GM23248 (cell line): ENCODE data around the gene GUCA2A. TPM values are rescaled to one million over a fixed set of nuclear protein-coding genes. Genes with fewer than 3 reads are reported as not detected.

ENCODE experiments used
- DNase-seq: peaks from one replicate; pipeline ENCODE4 v3.0.0-alpha.2; 2015
- H2AFZ ChIP-seq: fragments of 200-600 bp; sonication (generic); 2 replicates; pipeline ENCODE4 v1.6.1; 2016; ENCODE audit warnings: antibody characterized with exemption
- H3F3A ChIP-seq: fragments of 200-600 bp; sonication (generic); 2 replicates; pipeline ENCODE4 v1.6.1; 2016; ENCODE audit warnings: mild to moderate bottlenecking, antibody characterized with exemption, mixed run types; ENCODE audit not compliant: insufficient read depth
- H3K27ac ChIP-seq: fragments of 200-600 bp; sonication (generic); 2 replicates; pipeline ENCODE4 v1.5.1; 2016; ENCODE audit warnings: mild to moderate bottlenecking
- H3K27me3 ChIP-seq: fragments of 200-600 bp; sonication (generic); replicated peaks from 2 replicates; pipeline ENCODE4 v1.6.1; 2016; ENCODE audit warnings: mild to moderate bottlenecking; ENCODE audit not compliant: insufficient read depth
- H3K36me3 ChIP-seq: fragments of 200-600 bp; sonication (generic); 2 replicates; pipeline ENCODE4 v1.6.1; 2016; ENCODE audit warnings: low read depth, mild to moderate bottlenecking
- H3K4me1 ChIP-seq: fragments of 200-600 bp; sonication (generic); 2 replicates; pipeline ENCODE4 v1.6.1; 2016; ENCODE audit warnings: mild to moderate bottlenecking; ENCODE audit not compliant: insufficient read depth
- H3K4me2 ChIP-seq: fragments of 200-600 bp; sonication (generic); one replicate; pipeline ENCODE4 v1.6.1; 2016; ENCODE audit warnings: mild to moderate bottlenecking; ENCODE audit not compliant: unreplicated experiment
- H3K4me3 ChIP-seq: fragments of 200-600 bp; sonication (generic); 2 replicates; pipeline ENCODE4 v1.5.1; 2016; ENCODE audit warnings: mild to moderate bottlenecking
- H3K79me2 ChIP-seq: fragments of 200-600 bp; sonication (generic); 2 replicates; pipeline ENCODE4 v1.6.1; 2016; ENCODE audit warnings: mild to moderate bottlenecking; ENCODE audit not compliant: insufficient read depth
- H3K9ac ChIP-seq: fragments of 200-600 bp; sonication (generic); 2 replicates; pipeline ENCODE4 v1.6.1; 2016; ENCODE audit warnings: mild to moderate bottlenecking
- H3K9me2 ChIP-seq: fragments of 200-600 bp; sonication (generic); 2 replicates; pipeline ENCODE4 v1.6.1; 2016; ENCODE audit warnings: mixed run types, mild to moderate bottlenecking, moderate library complexity; ENCODE audit not compliant: insufficient read depth
- H3K9me3 ChIP-seq: fragments of 200-600 bp; sonication (generic); one replicate; pipeline ENCODE4 v1.6.1; 2017; ENCODE audit warnings: low read depth
- H4K20me1 ChIP-seq: fragments of 200-600 bp; sonication (generic); 2 replicates; pipeline ENCODE4 v1.6.0; 2016; ENCODE audit not compliant: insufficient read depth
- EZH2 ChIP-seq: fragments of 200-600 bp; sonication (generic); IDR thresholded peaks from 2 replicates; pipeline ENCODE4 v1.6.1; 2018; ENCODE audit warnings: antibody characterized with exemption, mild to moderate bottlenecking; ENCODE audit not compliant: insufficient read depth, poor library complexity, severe bottlenecking
- EZH2phosphoT487 ChIP-seq: fragments of 200-600 bp; sonication (generic); IDR thresholded peaks from 2 replicates; pipeline ENCODE4 v1.6.1; 2018; ENCODE audit warnings: antibody characterized with exemption, moderate library complexity, mild to moderate bottlenecking, low read depth; ENCODE audit not compliant: insufficient read depth
- WGBS, 2 experiments: methylation state at CpG; one replicate each; pipeline ENCODE4 v1.1.6; 2015 to 2017; ENCODE audit warnings: low lambda C conversion rate in 2 of 2, low coverage in 1 of 2; ENCODE audit errors: missing lambda C conversion rate in 2 of 2; 5-methylcytosine and 5-hydroxymethylcytosine counted together
- in situ Hi-C: fragments of 300-500 bp; cut with MboI; formaldehyde crosslinking; loops from 2 replicates; pipeline ENCODE4 v1.15.0; 2020
- polyA plus RNA-seq: library from polyadenylated mRNA; unstranded; fragments of >200 nt; fragmentation: Nextera tagmentation; extraction: Ambion mirVana; gene quantifications from 2 replicates; pipeline ENCODE4 v1.2.1, GENCODE V29; 2016
- total RNA-seq: library from RNA; depleted of rRNA; stranded (reverse); fragments of >200 nt; shearing (Covaris generic); gene quantifications from 2 replicates; pipeline ENCODE4 v1.2.3, GENCODE V29; 2014

The GUCA2A gene
- total and polyA plus RNA-seq, 2 experiments from 2014 or later: not detected

- 77 to 80% methylated on average over 12 of the region's 12 CpGs for WGBS, 2 experiments
- H3K79me2 ChIP-seq: no peaks in the 10 kb centered on the region
- no peak for TF ChIP-seq EZH2phosphoT487
- TF ChIP-seq EZH2: no peak
- DNase-seq: no peak
- H3K36me3 ChIP-seq: no peaks in the 10 kb centered on the region
- no peak overlapping the region for H2AFZ ChIP-seq
- H3K9me3 ChIP-seq: no peaks in the 10 kb centered on the region
- H3K9ac ChIP-seq: no peak overlapping the region
- H3K9me2 ChIP-seq: no peaks in the 10 kb centered on the region
- peaks cover 49% of the 10 kb centered on the region for H3K27me3 ChIP-seq
- no peak overlapping the region for H3K4me3 ChIP-seq
- no peak overlapping the region for H3K4me2 ChIP-seq
- H3F3A ChIP-seq: no peaks in the 10 kb centered on the region
- no peaks in the 10 kb centered on the region for H3K4me1 ChIP-seq
- no peaks in the 10 kb centered on the region for H4K20me1 ChIP-seq
- in situ Hi-C loops: loop anchor here (25.0 kb wide), 1 partner anchor 583 kb away; no protein-coding TSS in a partner anchor
- no peak overlapping the region for H3K27ac ChIP-seq
These were observed 19.7 kb downstream of the GUCA2A start for GRCh38 chr1:42144711-42145388.

GRCh38 chr1:42143896-42144710, 20.4 kb downstream of the GUCA2A start:
- peaks cover 49% of the 10 kb centered on the region for H3K27me3 ChIP-seq

DNA sequence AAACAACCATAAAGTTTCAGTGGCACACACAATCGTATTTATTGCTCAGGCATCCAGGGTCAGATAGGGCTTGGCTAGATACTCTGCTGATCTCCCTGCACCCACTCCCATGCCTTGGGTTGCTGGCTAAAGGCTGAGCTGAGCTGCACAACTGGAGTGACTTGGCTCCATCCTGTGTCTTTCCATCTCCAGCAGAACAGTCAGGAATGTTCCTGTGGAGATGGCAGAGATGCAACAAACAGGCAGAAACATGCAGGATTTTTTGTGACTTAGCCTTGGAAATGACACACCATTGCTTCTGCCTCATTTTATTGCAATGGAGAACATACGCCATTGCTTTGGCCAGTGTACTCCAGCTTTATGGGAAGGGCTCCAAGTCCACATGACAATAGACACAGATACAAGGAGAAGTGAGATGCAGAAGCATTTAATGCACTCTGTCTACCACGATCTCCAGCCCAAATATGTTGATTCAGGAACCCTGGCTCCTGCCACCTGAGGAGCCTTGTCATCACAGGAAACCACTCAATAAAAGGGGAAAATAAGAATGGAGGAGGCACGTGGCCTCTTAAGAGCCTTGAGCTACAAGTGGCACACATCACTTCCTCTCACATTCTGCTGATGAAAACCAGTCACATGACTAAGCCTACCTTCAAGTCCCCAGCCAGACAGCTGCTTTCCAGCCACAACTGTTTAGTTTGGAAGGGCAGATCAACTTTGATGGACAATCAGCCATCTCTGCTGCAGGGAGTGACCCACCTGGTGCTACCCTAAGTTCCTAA, 21.5 kb downstream of the GUCA2A start:
- Histone ChIP-seq H3K79me2 (no peaks in the 10 kb centered on the region), H4K20me1 (no peaks in the 10 kb centered on the region), H3K4me2 (no peak overlapping the region), H3K27me3 (peaks cover 48% of the 10 kb centered on the region), H3K27ac (no peak overlapping the region), H3K4me3 (no peak overlapping the region), H3K9me2 (no peaks in the 10 kb centered on the region), H3F3A (no peaks in the 10 kb centered on the region), H3K4me1 (no peaks in the 10 kb centered on the region), H3K9me3 (no peaks in the 10 kb centered on the region), H3K36me3 (no peaks in the 10 kb centered on the region), H3K9ac (no peak overlapping the region), H2AFZ (no peak overlapping the region)
- DNase-seq: no peak
- no peak for TF ChIP-seq EZH2phosphoT487
- no peak for TF ChIP-seq EZH2
- in situ Hi-C loops: loop anchor here (25.0 kb wide), 1 partner anchor 581 kb away; no protein-coding TSS in a partner anchor
- WGBS, 2 experiments: 30 to 32% methylated on average over 4 of the region's 4 CpGs

More at GRCh38 chr1:42143896-42144710, 20.4 kb downstream of the GUCA2A start:
- no peak overlapping the region for H3K4me3 ChIP-seq
- no peak for DNase-seq
- H3K9ac ChIP-seq: no peak overlapping the region
- TF ChIP-seq EZH2phosphoT487 (no peak), EZH2 (no peak)
- no peaks in the 10 kb centered on the region for H3K36me3 ChIP-seq
- no peaks in the 10 kb centered on the region for H4K20me1 ChIP-seq
- H3K4me2 ChIP-seq: no peak overlapping the region
- no peaks in the 10 kb centered on the region for H3K9me2 ChIP-seq
- H3K4me1 ChIP-seq: no peaks in the 10 kb centered on the region
- H3F3A ChIP-seq: no peaks in the 10 kb centered on the region
- no peak overlapping the region for H2AFZ ChIP-seq
- WGBS, 2 experiments: 40 to 50% methylated on average over 12 to 13 of the region's 13 CpGs
- in situ Hi-C loops: loop anchor here (25.0 kb wide), 1 partner anchor 582 kb away; no protein-coding TSS in a partner anchor
- no peaks in the 10 kb centered on the region for H3K79me2 ChIP-seq
- no peak overlapping the region for H3K27ac ChIP-seq
- H3K9me3 ChIP-seq: no peaks in the 10 kb centered on the region

DNA sequence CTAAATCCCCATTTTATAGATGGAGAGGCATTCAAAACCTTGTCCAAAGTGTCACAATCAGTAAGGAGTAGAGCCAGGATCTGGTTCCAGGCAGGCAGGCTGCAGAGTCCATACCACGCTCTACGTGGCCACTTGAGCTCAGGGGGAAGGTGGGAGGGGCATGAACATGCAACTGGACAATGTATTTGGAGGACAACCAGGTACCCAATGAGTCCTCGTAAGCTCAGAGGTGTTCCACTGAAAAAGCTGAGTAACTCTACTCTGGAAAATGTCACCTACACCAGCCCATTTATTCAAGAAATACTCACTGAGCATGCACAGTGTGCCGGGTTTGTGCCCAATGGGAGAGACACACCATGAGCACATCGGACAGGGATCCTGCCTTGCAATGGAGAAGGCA, 22.6 kb downstream of the GUCA2A start:
- DNase-seq: no peak
- no peaks in the 10 kb centered on the region for H3K9me2 ChIP-seq
- no peak overlapping the region for H2AFZ ChIP-seq
- no peak overlapping the region for H3K4me3 ChIP-seq
- H3K27ac ChIP-seq: no peak overlapping the region
- in situ Hi-C loops: loop anchor here (25.0 kb wide), 1 partner anchor 580 kb away; no protein-coding TSS in a partner anchor
- H3K9me3 ChIP-seq: no peaks in the 10 kb centered on the region
- WGBS, 2 experiments: 54 to 55% methylated on average over 5 of the region's 5 CpGs
- no peaks in the 10 kb centered on the region for H4K20me1 ChIP-seq
- no peaks in the 10 kb centered on the region for H3K4me1 ChIP-seq
- no peak overlapping the region for H3K9ac ChIP-seq
- no peaks in the 10 kb centered on the region for H3K79me2 ChIP-seq
- H3K36me3 ChIP-seq: no peaks in the 10 kb centered on the region
- no peaks in the 10 kb centered on the region for H3F3A ChIP-seq
- no peak overlapping the region for H3K4me2 ChIP-seq
- TF ChIP-seq EZH2phosphoT487: no peak
- TF ChIP-seq EZH2: no peak
- H3K27me3 ChIP-seq: peaks cover 42% of the 10 kb centered on the region
